K562 (cell line): Measurements from ENCODE around the gene SYCP3. TPM values are rescaled to one million over a fixed set of nuclear protein-coding genes. Genes with fewer than 3 reads are reported as not detected.

Experiments
- C11orf30 ChIP-seq: fragments of 450-650 bp; IDR thresholded peaks from 2 replicates; pipeline ENCODE4 v1.6.1; 2016; ENCODE audit warnings: low read depth, mild to moderate bottlenecking
- CREB1 ChIP-seq, 2 experiments: sonication (generic) in 1 of 2; formaldehyde crosslinking in 1 of 2; IDR thresholded peaks; 2 replicates each; pipeline versions ENCODE4 v1.6.1 to v1.8.0; 2012 to 2022; ENCODE audit warnings: inconsistent platforms in 1 of 2, mild to moderate bottlenecking in 1 of 2, missing genetic modification reagents in 1 of 2, moderate library complexity in 1 of 2
- EP400 ChIP-seq: fragments of 450-650 bp; IDR thresholded peaks from 2 replicates; pipeline ENCODE4 v1.6.1; 2017; ENCODE audit warnings: antibody characterized with exemption, mild to moderate bottlenecking, moderate library complexity
- GMEB1 ChIP-seq: fragments of 250-450 bp; sonication (Bioruptor Pico); IDR thresholded peaks from 2 replicates; pipeline ENCODE4 v1.4.0; 2020; ENCODE audit warnings: mild to moderate bottlenecking
- OTX1 ChIP-seq: fragments of 450-650 bp; formaldehyde crosslinking; IDR thresholded peaks from 2 replicates; pipeline ENCODE4 v1.4.0; 2022; ENCODE audit warnings: mild to moderate bottlenecking
- RNF2 ChIP-seq: sonication (generic); IDR thresholded peaks from 2 replicates; pipeline ENCODE4 v1.6.1; 2016
- TEAD1 ChIP-seq, 2 experiments: fragments of 450-650 bp in 1 of 2; sonication (generic) in 1 of 2; formaldehyde crosslinking; IDR thresholded peaks; 2 replicates each; pipeline versions ENCODE4 v1.4.0 to v1.8.0; 2020 to 2022; ENCODE audit warnings: mild to moderate bottlenecking in 2 of 2, missing genetic modification reagents in 1 of 2
- ZBTB43 ChIP-seq: sonication (generic); formaldehyde crosslinking; IDR thresholded peaks from 2 replicates; pipeline ENCODE4 v1.8.0; 2023; ENCODE audit warnings: mild to moderate bottlenecking, missing genetic modification reagents
- ZNF395 ChIP-seq: fragments of 200-800 bp; sonication (Bioruptor generic); IDR thresholded peaks from 2 replicates; pipeline ENCODE4 v1.6.1; 2017; ENCODE audit warnings: missing genetic modification characterization, missing compliant biosample characterization
- polyA plus RNA-seq, 8 experiments: library from polyadenylated mRNA; depleted of rRNA in 4 of 8; stranded (reverse) in 5 of 8; unstranded in 3 of 8; fragments of >200 nt; fragmentation: Nextera tagmentation in 2 of 8; fragmentation: Illumina TruSeq in 1 of 8; extraction: Ambion mirVana in 2 of 8; extraction: Trizol in 1 of 8; gene quantifications; 2 replicates each; pipeline versions ENCODE4 v1.2.1 to v1.2.3, GENCODE V29; 2011 to 2014; ENCODE audit warnings: inconsistent platforms in 1 of 8, missing spikeins in 1 of 8
- total RNA-seq, 7 experiments: library from RNA; depleted of rRNA in 6 of 7; stranded (reverse); fragments of >200 nt in 6 of 7; fragmentation: Illumina TruSeq in 2 of 7; extraction: Trizol in 2 of 7; gene quantifications; 2 replicates each; pipeline versions ENCODE4 v1.2.1 to v1.2.3, GENCODE V29; 2011 to 2021; ENCODE audit warnings: low replicate concordance in 1 of 7
- TF ChIP-seq, protein P1 (sequence below): fragments of 450-650 bp; IDR thresholded peaks from 2 replicates; pipeline ENCODE4 v1.6.1; 2018; ENCODE audit not compliant: partially characterized antibody
- TF ChIP-seq, protein P2 (sequence below): fragments of 450-650 bp; IDR thresholded peaks from 2 replicates; pipeline ENCODE4 v1.6.1; 2016; ENCODE audit warnings: low read depth, mild to moderate bottlenecking, moderate library complexity
- TF ChIP-seq, protein P3 (sequence below), 2 experiments: fragments of 450-650 bp; IDR thresholded peaks; 2 replicates each; pipeline ENCODE4 v1.6.1; 2018; ENCODE audit warnings: mild to moderate bottlenecking in 2 of 2, low read depth in 1 of 2; ENCODE audit not compliant: partially characterized antibody in 2 of 2

SYCP3 gene
- total and polyA plus RNA-seq, 9 of the 15 experiments (the other 6 are each of a cell fraction or from before 2014, with no cell fraction given) = 0.11 to 0.25 (median 0.22) TPM; not detected in 4

GRCh38 chr12:101697197-101697929, 41.9 kb downstream of the SYCP3 start, which contains the start of gene CHPT1 (continued):
- TF ChIP-seq GMEB1 (CRISPR knock-in tag) (peak; percentile 45; the same call in 1 of the 2 replicates), ZNF395 (CRISPR knock-in tag) (peak; percentile 30; the same call in 1 of the 2 replicates), OTX1 (0 out of 2 replicates have a peak, but pooled peaks have one; percentile 21), ZBTB43 (CRISPR knock-in tag) (no peak), C11orf30 (no peak), TEAD1 (CRISPR knock-in tag; IDR thresholded peaks at IDR 0.05) (no peak), RNF2 (peak; percentile 47; the same call in 1 of the 2 replicates), EP400 (peak; percentile 50; the same call in 1 of the 2 replicates), CREB1 (IDR thresholded peaks at IDR 0.05) (peak; percentile 21; the same call in 1 of the 2 replicates), CREB1 (CRISPR knock-in tag; IDR thresholded peaks at IDR 0.05) (no peak; the same call in 1 of the 2 replicates)
- TF ChIP-seq, protein P1, sequence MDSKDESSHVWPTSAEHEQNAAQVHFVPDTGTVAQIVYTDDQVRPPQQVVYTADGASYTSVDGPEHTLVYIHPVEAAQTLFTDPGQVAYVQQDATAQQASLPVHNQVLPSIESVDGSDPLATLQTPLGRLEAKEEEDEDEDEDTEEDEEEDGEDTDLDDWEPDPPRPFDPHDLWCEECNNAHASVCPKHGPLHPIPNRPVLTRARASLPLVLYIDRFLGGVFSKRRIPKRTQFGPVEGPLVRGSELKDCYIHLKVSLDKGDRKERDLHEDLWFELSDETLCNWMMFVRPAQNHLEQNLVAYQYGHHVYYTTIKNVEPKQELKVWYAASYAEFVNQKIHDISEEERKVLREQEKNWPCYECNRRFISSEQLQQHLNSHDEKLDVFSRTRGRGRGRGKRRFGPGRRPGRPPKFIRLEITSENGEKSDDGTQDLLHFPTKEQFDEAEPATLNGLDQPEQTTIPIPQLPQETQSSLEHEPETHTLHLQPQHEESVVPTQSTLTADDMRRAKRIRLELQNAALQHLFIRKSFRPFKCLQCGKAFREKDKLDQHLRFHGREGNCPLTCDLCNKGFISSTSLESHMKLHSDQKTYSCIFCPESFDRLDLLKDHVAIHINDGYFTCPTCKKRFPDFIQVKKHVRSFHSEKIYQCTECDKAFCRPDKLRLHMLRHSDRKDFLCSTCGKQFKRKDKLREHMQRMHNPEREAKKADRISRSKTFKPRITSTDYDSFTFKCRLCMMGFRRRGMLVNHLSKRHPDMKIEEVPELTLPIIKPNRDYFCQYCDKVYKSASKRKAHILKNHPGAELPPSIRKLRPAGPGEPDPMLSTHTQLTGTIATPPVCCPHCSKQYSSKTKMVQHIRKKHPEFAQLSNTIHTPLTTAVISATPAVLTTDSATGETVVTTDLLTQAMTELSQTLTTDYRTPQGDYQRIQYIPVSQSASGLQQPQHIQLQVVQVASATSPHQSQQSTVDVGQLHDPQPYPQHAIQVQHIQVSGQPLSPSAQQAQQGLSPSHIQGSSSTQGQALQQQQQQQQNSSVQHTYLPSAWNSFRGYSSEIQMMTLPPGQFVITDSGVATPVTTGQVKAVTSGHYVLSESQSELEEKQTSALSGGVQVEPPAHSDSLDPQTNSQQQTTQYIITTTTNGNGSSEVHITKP = peak; percentile 75
- TF ChIP-seq, protein P2, sequence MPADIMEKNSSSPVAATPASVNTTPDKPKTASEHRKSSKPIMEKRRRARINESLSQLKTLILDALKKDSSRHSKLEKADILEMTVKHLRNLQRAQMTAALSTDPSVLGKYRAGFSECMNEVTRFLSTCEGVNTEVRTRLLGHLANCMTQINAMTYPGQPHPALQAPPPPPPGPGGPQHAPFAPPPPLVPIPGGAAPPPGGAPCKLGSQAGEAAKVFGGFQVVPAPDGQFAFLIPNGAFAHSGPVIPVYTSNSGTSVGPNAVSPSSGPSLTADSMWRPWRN = peak; percentile 64
- TF ChIP-seq, protein P3, sequence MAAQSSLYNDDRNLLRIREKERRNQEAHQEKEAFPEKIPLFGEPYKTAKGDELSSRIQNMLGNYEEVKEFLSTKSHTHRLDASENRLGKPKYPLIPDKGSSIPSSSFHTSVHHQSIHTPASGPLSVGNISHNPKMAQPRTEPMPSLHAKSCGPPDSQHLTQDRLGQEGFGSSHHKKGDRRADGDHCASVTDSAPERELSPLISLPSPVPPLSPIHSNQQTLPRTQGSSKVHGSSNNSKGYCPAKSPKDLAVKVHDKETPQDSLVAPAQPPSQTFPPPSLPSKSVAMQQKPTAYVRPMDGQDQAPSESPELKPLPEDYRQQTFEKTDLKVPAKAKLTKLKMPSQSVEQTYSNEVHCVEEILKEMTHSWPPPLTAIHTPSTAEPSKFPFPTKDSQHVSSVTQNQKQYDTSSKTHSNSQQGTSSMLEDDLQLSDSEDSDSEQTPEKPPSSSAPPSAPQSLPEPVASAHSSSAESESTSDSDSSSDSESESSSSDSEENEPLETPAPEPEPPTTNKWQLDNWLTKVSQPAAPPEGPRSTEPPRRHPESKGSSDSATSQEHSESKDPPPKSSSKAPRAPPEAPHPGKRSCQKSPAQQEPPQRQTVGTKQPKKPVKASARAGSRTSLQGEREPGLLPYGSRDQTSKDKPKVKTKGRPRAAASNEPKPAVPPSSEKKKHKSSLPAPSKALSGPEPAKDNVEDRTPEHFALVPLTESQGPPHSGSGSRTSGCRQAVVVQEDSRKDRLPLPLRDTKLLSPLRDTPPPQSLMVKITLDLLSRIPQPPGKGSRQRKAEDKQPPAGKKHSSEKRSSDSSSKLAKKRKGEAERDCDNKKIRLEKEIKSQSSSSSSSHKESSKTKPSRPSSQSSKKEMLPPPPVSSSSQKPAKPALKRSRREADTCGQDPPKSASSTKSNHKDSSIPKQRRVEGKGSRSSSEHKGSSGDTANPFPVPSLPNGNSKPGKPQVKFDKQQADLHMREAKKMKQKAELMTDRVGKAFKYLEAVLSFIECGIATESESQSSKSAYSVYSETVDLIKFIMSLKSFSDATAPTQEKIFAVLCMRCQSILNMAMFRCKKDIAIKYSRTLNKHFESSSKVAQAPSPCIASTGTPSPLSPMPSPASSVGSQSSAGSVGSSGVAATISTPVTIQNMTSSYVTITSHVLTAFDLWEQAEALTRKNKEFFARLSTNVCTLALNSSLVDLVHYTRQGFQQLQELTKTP (IDR thresholded peaks at IDR 0.05; ENCODE audit: low read depth in 1 of 2, partially characterized antibody in 2 of 2) = peak in 1 of 2 experiments; percentile 61
